Fibroblast of peridontal ligament (primary cell): ENCODE data around the gene CHCHD10.
A peak's percentile ranks its signal among the peaks of the same experiment; 100 is the strongest.
"Not testable (repeated sequence)": the region's sequence is repeated elsewhere in the genome, so short reads cannot be mapped to it uniquely, and the experiment has no call there.

Source experiments
- DNase-seq: peaks from one replicate; pipeline ENCODE4 v3.0.0-alpha.2; 2010; ENCODE audit errors: extremely low read depth

The CHCHD10 gene

DNA sequence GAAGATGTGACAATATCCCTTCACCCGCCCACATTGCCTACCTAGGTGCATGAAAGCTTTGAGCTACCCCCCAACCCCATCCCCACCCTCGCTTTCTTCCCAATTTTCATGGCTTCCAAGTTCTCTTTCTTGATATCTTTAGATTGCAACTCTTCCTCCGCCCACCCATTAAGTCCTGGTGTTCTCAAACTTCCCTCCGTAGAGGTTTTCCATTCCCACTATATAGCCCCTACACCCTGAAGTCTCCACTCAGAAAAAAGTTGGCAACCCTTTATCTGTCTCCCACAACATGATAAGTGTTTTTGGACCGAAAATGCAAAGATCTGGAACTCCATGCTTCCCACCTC lies 17.4 kb downstream of the CHCHD10 start:
- no peak for DNase-seq

DNA sequence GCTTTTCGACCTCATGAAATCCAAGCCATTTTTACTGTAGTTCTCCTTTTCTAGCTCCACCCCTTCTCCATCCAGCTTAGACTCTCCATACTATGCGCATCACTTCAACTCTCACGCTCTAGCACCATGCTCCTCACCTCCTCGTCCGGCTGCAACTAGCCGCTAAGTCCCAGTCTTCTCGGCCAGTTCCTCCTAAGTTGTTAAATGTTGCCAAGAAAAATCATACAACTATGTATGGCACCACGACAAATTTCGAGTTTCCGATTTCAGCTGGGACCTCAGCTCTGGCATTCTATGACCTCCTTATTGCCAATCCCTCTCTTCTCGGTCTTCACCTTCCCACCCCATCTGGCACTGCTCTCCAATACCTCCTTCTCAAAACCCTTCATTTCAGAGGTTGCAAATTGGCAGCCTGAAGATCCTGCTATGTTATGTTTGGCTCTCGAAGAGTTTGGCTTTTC lies 17.9 kb downstream of the CHCHD10 start:
- DNase-seq: peak; percentile 40

DNA sequence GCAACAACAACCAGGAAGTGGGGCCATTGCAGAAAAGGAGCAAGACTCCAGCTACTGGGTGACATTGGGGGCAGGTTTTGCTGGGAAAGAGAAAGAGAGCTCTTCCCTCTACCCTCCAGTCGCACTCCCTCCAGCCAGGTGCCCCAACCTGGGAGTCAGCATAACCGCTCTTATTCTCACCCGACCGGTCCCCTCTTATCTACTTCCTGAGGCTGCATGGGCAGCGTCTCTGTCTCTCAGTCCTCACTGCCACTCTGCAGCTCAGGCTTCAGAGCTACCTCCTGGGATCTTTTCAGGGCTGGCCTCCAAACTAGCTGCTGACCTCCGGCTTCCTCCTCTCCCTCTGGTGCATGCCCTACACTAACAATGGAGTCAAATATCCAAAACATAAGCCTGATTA lies 22.0 kb downstream of the CHCHD10 start:
- no peak for DNase-seq

DNA sequence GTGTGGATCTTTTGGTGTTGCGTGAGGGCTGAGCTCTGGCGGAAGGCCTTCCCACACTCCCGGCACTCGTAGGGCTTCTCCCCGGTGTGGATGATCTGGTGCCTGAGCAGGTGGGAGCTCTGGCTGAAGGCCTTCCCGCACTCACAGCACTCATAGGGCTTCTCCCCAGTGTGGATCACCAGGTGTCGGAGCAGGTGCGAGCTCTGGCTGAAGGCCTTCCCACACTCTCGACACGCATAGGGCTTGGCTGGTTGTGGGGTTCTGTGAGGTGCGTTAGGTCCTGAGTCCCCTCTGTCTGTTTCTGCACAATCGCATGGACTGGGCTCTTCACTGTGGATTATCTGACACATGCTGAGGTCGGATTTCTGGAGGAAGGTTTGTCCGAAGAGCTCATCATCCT lies 23.3 kb downstream of the CHCHD10 start:
- DNase-seq: no peak

DNA sequence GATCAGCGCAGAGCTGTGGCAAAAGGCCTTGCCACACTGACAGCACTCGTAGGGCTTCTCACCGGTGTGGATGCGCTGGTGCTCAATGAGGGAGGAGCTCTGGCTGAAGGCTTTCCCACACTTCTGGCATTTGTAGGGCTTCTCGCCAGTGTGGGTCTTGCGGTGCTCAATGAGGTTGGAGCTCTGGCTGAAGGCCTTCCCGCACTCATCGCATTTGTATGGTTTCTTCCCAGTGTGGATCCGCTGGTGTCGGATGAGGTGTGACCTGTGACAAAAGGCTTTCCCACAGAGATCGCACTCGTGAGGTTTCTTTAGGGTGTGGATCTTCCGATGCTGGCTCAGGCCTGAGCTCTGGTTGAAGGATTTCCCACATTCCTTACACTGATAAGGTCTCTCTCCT lies 23.8 kb downstream of the CHCHD10 start:
- DNase-seq: no peak

DNA sequence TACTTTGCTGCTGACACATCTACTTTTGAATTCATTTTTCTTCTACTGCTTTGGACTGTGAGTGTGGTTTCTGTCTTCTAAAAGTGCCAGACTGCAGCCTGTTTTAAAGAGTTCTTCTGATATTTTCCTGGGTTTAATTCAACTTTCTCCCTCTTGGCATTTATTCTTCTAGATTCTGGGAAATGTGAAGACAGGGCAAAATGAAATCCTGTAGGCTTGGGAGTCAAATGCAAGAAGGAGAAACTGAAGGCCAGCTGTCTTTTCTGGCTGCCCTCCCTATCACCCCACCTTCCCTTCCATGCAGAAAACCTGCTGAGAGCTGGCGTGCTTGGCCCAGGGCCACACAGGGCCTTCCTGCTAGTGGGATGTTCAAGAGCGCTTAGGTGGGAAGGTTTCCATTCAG lies 24.5 kb downstream of the CHCHD10 start:
- DNase-seq: peak; percentile 20

DNA sequence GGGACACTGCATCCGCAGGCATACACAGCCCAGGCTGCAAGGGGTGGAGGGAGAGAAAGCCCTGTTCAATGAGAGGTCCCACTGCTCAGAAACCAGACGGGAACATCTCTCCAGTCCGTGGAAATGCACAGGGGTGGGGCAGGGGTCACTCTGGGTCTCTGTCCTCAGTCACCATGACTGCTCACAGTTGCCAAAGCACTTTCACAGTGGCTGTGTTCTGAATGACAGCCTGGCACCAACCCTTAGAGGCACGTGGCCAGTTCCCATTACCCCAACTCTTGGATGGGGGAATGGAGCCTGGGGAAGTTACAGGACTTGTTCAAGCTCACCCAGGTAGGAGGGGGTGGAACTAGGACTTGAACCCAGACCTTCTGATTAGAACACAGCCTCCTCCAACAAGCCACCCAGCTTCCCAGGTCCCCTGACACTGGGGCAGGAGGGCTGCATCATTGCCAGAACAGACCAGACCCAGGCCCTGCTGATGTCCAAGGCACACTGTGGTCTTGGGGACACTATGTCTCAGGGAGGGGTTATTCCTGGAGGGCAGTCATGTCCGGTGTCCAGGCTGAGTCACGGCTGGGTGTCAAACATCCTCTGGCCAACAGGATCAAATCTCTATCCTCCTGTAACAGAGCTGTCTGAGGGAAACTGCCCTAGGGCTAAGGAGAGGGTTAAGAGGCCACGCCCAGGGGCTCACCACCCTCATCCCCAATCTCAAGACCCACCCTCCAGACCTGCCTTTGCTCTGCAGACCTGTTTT lies 25.1 kb downstream of the CHCHD10 start:
- DNase-seq: no peak

DNA sequence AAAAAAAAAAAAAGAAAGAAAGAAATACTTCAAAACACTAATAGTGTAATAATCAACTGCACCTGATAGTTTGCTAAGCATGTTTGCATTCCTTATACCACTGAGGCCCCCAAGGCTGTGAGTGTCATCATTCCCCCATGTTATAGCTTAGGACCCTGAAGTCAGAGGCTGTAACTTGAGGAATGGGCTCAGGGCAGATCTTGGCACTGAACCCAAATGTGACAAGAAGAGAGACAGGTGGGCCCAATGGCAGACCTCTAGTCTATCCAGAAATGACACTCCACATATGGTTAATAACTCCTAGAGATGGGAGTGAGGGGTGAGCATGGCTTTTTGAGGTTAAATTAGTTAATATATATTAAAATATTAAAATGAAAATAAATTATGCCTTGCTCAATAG lies 30.1 kb downstream of the CHCHD10 start:
- no peak for DNase-seq

DNA sequence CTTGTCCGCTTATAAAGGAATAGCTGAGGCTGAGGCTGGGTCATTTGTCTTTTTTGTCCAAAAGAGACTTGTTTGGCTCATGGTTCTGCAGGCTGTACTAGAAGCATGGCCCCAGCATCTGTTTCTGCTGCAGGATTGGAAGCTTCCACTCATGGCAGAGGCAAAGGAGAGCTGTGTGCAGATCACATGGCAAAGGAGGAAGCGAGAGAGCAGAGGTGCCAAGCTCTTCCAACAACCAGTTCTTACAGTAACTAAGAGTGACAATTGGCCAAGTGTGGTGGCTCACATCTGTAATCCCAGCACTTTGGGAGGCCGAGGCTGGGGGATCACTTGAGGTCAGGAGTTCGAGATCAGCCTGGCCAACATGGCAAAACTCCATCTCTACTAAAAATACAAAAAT lies 39.7 kb downstream of the CHCHD10 start:
- DNase-seq: not testable (repeated sequence)

DNA sequence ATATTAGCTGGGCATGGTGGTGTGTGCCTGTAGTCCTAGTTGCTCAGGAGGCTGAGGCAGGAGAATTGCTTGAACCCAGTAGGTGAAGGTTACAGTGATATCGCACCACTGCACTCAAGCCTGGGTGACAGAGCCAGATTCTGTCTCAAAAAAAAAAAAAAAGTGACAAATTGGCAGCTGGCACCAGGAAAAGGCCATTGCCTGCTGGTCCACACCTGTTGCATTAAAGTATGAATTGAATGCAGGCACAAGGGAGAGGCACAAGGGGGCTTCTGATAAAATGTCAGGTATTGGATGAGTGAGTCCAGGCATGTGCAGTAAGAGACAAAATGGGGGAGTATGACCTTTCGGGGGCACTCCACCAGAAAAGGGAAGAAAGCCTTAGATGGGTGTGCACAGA lies 45.0 kb downstream of the CHCHD10 start:
- DNase-seq: no peak

DNA sequence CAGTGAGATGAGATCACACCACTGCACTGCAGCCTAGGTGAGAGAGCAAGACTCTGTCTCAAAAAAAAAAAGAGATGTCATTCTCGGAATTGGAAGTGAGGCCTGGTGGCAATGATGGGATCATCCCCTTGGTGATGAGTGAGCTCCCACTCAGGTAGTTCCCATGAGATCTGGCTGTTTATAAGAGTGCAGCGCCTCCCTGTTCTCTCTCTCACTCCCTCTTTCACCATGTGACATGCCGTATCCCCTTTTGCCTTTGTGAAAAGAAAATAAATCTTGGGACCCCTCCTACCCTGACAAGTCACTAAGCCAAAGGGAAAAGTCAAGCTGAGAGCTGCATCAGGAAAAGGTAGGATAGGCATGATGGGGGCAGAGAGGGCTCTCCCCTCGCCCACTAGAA lies 45.6 kb downstream of the CHCHD10 start:
- DNase-seq: no peak

DNA sequence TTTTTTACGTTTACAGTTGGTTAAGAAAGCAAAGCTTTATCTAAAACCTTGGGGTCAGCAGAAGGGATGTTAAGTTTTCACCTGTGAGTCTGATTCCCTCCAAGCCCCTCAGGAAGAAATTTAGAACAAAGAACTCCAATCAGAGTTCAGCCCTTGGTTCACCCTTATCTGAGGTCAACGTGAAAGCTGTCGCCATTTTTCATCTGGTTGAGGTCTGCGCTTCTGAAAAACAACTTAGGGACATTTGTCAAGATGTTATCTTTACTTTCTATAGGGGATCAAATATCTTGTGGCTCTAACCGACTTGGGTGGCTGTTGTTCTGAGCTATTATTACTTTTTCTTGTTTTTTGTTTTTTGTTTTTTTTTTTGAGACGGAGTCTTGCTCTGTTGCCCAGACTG lies 46.9 kb downstream of the CHCHD10 start:
- DNase-seq: no peak

DNA sequence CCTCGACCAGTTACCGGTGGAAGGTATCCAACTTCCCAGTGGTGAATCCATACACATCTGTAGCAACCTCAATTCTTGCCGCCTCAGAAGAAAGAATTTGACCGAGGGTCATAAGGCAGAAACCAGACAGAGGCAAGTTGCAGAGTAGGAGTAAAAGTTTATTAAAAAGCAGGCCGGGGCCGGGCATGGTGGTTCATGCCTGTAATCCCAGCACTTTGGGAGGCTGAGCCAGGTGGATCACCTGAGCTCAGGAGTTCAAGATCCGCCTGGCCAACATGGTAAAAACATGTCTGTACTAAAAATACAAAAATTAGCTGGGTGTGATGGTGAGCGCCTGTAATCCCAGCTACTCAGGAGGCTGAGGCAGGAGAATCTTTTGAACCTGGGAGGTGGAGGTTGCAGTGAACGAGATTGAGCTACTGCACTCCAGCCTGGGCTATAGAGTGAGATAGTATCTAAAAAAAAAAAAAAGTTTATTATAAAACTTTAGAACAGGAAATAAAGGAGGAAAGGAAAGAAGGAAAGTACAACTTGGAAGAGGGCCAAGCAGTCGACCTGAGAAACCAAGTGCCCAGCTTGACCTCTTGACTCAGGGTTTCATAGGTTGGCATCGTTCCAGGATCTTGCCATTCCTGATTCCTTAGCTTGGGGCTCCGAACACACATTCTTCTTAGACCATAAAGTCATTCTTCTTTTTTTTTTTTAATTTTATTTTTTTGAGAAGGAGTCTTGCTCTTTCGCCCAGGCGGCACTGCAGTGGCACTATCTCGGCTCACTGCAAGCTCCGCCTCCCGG lies 49.2 kb downstream of the CHCHD10 start:
- no peak for DNase-seq

DNA sequence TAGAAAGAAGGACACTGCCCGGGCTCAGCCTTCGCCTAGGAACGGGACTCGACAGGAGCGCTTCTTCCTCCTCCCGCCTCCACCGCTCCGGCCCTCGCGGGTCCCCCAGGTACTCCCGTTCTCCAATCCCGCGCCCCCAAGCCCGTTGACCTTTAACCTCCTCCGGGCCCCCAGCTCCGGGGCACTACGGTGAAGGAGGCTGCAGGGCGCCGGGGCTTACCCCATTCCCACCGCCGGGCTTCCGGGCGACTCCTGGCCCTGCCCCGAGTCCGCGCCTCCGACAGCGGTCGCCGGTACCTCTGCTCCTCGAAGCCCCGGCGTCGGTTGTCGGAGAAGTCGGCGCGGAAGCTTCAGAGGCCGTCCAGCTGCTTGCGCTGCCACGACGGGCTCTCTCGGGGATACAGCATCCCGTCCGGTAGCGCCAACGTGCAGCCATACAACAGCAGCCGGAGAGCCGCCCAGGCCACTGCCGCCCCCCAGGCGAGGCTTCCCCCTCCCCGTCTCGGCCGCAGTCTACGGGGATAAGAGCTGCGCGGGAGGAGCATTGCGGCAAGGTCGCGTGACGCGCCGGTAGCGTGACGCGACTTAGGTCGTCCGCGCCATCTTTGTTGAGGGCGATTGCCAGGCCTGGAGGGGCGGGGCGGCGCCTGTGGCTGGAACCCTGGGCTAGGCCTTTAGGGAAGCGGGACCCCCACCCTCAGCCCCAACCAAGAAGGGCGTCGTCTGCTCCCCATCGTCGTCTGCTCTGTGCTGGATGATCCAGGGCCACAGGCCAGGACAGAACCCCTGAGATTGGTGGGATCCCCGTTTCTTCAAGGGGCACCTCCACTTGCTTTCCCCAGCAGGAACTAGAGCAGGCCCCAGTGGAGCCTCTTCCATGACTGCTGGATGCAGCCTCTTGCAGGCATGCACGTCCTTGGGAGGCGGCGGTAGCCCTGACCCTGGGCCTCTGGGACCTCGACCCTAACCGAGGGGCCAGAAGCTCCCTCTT lies 50.7 kb downstream of the CHCHD10 start:
- peak; percentile 83 for DNase-seq
